GM21447 (cell line): Measurements from ENCODE around the gene SPOCK3.
A peak's percentile ranks its signal among the peaks of the same experiment; 100 is the strongest.
"Not testable (repeated sequence)": the region's sequence is repeated elsewhere in the genome, so short reads cannot be mapped to it uniquely, and the experiment has no call there.

ENCODE experiments used
- ATAC-seq: cut with Tn5 transposase; IDR thresholded peaks from one replicate; pipeline ENCODE4 v1.9.1; 2021; ENCODE audit not compliant: unreplicated experiment

The SPOCK3 gene

DNA sequence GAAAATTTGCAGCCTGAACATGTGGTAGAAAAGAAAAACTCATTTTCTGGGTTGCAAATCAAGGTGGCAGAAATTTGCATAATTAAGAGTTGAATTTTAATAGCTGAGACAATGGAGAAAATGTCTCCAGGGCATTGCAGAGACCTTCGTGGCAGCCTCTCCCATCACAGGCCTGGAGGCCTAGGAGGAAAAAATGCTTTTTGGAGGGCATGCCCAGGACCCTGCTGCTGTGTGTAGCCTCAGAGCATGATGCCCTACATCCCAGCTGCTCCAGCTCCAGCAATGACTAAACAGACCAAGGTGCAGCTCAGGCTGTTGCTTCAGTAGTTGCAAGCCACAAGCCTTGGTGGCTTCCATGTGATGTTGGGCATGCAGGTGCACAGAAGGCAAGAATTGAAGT, 266.1 kb downstream of the SPOCK3 start:
- not testable (repeated sequence) for ATAC-seq

DNA sequence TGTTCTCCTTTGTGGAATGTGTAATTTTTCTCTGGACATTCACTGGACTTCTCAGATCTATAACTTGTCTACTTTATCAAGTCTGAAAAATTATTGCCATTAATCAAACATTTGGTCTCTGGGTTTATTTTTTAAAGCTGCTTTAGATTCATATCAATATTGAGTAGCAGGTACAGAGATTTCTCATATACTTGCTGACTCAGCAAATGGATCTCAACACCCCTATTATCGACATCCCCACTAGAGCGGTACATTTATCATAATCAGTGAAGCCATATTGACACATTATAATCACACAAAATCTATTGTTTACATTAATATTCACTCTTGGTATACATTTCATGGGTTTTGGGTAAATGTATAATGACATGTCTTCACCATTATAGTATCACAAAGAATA, 268.7 kb downstream of the SPOCK3 start:
- no peak for ATAC-seq

DNA sequence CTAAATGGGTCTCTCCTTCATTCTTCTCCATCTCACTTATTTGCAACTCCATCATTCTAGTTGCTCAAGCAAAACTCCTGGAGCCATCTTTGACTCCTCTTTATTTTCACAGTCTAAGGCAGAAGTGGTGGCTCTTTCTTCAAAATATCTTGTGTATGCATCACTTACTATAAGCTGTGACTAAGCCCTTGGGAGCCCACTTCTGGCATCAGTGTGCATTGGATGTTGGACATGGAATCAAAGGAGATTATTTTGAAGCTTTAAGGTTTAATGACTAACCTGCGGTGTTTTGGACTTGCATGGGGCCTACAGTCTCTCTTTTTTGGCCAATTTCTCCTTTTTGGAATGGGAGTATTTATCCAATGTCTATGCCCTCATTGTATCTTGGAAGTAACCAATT, 276.8 kb downstream of the SPOCK3 start:
- no peak for ATAC-seq

DNA sequence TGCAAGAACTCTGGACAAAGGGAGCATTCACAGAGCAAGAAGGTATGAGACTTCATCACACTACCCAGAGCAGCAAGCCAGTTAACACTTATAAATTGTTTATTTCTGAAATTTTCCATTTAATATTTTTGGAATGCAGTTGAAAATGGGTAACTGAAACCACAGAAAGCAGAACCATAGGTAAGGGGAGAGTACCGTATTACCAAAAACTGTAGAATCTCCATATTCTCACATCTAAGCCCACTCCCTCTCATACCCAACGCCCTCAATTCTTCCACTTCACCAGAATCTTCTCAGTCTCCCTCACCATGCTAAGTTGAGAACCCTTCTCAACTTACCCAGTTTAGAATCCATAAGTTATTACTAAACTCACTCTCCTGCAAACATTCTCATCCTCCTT, 277.8 kb downstream of the SPOCK3 start:
- no peak for ATAC-seq

DNA sequence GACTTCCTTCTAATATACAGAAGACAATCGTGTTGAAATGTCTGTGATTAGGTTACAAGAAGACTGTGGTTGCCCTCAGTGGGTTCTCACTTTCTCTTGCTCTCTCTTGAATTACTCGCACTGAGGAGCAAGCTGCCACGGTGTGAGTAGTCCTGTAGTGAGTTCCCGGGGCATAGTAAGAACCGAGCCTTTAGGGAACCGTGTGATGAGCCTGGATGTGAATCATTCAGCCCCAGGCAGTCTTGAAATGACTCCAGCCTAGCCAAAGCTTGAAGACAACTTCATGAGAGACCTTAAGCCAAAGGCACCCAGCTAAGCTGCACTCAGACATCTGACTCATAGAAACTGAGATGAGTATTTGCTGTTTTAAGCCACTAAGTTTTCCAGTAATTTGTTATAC, 292.7 kb downstream of the SPOCK3 start:
- ATAC-seq, result no peak

DNA sequence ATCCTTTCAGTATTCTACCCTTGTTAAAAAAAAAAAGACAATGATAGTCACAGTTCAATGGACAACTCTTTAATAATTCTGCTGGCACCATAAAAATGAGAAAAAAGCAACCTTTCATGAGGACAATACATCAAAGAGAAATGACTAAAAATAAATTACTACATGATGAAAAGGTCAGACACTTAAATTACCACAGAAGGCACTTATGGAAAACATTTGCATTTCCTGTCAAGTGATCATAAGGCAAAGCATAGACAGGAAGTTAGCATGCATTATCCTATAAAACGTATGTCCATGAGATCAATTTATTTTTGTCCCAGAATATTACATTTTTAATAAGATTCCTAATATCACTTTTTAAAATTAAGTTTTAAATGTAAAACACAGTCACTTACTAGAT, 303.8 kb downstream of the SPOCK3 start:
- ATAC-seq, result no peak

DNA sequence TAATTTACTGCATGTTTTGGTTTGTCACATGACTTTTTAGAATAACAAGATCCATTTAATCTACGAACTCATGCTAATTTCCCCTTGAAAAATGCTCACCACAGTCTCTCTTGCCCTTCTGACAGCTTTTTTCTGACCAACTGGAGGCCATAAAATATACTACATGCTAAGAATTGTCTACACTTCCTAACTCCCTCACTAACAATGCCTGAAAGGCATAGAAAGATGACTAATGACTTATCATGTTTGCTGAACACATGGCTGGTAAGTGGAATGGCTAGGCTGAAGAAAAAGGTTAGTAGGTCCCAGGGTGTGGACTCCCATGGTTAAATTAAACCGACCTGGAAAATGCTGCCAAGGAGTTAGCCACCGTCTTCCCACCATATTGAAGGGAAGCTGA, 309.9 kb downstream of the SPOCK3 start:
- no peak for ATAC-seq

DNA sequence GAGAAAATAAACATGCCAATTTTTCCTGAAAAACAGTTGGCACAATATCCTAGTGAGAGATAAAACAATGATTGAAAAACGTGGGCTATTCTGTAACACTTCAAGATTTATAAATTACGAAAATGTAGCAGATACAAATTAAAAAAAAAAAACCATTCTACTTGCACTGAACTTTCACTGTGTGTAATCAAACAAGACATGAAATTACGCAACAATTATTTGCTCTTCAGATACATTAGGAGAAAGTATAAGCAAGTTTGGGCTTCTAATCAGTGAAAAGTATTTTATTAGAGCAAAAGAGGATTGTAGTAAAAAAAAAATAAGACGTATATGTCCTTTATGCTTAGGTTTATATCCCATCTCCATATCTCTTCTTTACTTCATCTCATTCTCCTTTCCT, 320.4 kb downstream of the SPOCK3 start:
- ATAC-seq, result no peak

DNA sequence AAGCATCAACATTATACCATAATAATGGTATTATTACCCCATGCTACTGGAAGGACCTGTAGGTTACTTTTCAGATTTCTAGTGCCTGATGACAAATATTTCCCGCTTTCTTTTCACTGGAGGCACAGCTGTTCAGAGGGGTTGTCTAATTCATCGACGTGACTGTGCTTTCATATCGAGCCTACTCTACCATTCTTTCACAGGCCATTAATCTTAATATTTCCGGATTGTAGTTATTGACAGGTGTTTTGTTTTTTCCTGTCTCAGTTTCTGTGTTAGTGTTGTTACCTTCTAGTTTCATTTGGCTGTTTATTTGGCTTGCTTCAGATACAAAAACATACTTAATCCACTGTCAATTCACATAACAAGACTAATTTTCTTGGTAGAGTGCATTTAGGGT, 330.9 kb downstream of the SPOCK3 start:
- ATAC-seq, result no peak

DNA sequence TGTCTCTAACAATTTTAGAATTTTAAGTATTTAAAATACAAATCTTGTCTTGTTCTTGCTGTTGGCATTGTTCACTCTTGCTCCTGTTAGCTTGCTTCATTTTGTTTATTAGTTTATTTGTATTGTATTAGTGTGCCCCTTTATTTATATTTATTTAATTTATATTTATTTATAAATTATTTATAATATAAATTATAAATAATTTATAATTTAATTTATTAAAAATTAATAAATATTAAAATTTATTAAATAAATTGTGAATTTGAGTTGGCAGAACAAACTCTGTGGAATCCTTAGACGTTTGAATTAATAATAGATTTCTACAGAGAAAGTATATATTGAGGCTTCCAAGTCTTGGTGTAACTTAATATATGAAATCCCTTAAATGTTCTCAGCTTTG, 331.4 kb downstream of the SPOCK3 start:
- no peak for ATAC-seq

DNA sequence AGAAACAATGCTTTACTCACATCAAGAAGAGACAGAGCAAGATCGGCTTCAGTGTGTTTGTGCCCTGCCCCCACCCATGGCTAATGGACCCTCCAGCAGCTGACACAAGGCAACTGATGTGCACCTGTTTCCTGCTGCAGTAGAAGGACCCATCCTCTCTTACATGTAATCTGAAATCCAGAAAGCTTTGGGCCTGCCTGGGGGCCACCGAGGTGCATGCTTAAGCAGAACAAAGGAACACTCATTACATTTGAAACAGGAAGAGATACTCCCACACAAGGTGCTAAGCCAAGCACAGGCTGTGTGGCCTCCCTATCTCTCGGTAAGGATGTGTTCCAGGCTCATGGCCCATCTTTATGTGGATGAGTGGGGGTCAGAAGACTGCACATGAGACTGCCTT, 338.0 kb downstream of the SPOCK3 start:
- ATAC-seq, result no peak

DNA sequence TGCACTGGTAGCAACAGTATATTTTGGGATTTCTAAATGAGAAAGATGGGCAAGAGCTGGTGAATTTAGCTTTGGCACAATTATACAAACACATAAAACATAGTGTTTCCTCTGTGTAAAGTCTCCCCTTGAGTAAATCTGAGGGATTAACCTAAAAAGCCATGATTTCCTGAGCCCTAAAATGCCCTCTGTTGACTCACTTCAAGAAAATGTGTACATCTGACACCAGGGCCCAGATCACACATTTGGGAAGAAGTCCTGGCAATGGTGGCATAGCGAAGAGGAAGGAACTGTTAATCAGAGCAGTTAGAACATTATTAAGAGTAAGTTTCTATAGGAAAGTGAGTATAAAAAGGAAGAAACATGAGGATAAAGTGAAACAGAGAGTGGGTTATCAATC, 338.5 kb downstream of the SPOCK3 start:
- no peak for ATAC-seq

DNA sequence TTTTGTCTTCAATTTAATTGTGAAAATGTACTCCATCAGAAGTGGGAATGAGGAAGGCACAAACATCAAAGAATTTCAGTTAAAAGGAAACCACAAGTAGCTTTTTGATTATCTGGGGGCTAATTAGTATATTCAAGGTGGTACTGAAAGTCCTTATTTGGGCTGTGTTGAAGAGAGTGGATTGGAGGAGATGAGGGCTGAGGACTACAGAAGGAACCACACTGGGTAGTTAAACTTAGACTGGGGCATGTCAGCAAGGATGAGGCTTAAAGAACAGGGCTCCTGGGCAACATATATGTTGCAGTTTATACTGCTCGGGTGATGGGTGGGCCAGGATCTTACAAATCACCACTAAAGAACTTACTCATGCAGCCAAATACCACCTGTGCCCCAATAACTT, 346.8 kb downstream of the SPOCK3 start:
- ATAC-seq, result no peak

DNA sequence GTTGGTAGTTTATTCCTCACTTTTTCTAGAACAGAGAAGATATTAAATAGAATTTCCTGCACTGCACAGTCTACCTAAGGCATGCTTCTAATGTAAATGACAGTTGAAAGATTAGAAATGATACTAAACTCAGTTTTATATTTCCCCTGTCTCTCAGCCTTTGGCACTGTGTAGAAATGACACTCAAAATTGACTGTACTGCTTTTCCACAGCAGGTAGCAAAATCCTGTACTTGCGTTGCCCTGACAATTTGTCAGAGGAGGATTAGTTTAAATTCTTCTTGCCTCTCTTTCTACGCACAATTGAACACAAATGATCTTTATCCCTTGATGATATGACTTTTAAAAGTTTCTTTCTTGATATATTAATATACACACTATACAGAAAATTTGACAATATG, 347.6 kb downstream of the SPOCK3 start:
- no peak for ATAC-seq

DNA sequence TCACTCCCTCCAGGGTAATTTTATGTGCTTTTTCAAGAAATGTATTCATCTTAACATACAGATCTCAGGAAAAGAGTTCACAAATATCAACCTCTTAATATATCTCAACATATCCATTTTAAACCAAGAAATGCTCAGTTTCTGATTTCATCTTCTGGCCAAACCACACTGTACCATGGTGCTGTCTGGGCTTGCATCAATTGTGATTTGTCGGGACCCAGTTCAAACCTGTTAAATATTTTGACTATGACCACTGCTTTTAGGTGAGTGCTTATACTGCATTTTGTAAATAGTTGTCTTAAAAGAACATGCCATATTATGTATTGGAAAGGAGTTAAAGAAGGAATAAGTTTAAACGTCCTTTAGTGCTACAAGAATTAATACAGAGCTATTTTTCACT, 352.1 kb downstream of the SPOCK3 start:
- no peak for ATAC-seq

DNA sequence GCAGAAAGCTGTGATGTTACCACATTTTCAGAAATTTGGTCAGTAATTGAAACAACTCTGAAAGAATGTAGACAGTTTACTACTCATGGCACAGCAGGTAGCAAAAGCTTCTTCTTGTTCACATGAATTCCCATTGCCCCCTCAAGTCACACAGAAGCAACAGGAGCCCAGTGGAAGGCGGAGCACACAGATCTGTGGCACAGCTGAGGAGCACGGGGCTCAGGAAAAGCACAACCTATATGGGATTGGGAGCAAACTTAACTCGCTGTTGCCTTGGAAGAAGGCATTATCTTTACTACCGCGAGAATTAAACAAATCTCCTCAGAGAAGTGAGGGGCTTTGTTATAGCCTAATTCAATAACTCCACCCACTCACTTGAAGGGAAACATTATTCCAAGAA, 358.5 kb downstream of the SPOCK3 start:
- no peak for ATAC-seq

DNA sequence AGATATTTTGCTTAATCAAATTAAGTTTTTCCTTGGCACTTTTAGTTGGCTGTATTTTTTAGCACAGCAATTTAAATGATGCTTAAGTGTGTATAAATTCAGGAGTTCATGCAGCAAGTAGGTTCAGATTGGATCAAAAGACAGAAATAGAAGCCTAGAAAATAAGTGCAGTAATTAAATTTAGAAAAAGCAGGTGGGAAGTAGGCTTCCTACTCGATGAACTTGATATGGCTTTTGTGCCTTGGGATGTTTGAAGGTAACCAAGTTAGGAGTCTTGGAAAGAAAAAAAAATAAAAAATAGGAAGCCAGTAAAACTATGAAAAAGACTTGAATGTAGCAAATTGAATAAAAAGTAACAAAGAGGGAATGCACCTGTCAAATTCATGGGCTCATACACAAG, 372.3 kb downstream of the SPOCK3 start:
- ATAC-seq, result no peak

DNA sequence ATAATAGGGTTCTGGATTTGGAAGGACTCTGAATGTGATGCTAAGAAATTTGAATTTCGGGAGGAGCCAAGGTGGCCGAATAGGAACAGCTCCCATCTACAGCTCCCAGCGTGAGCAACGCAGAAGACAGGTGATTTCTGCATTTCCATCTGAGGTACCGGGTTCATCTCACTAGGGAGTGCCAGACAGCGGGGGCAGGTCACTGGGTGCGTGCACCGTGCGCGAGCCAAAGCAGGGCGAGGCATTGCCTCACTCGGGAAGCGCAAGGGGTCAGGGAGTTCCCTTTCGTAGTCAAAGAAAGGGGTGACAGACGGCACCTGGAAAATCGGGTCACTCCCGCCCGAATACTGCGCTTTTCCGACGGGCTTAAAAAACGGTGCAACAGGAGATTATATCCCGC, 383.9 kb downstream of the SPOCK3 start:
- ATAC-seq, result not testable (repeated sequence)

DNA sequence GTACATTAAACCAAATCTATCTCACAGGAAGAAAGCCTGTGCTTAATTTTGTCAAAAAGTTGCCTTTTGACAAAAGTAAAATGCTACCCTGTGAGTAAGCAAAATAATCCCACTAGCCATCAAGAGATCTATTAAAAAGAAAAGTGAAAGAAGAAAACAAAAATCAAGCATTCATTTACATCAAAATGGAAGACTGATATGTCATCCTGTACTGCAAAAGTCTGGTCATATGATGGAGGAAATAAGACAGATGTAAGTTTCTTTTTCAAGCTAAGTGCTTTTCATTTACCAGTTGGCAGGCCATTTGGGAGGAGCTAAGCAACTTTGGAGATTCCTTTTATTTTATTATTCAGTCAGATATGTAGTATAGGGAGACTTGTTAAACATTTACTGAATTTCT, 387.4 kb downstream of the SPOCK3 start:
- ATAC-seq, result no peak

DNA sequence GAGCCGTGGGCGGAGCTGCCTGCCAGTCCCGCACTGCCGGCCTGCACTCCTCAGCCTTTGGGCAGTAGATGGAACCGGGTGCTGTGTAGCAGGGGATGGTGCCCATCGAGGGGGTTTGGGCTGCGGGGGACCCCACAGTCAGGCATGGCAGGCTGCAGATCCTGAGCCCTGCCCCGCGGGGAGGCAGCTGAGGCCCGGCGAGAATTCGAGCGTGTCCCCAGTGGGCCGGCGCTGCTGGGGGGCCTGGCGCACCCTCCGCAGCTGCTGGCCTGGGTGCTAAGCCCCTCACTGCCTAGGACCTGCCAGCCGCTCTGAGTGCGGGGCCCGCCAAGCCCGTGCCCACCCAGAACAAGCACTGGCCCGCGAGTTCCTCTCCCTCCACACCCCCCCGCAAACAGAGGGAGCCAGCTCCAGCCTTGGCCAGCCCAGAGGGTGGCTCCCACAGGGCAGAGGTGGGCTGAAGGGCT, 391.5 kb downstream of the SPOCK3 start:
- no peak for ATAC-seq

DNA sequence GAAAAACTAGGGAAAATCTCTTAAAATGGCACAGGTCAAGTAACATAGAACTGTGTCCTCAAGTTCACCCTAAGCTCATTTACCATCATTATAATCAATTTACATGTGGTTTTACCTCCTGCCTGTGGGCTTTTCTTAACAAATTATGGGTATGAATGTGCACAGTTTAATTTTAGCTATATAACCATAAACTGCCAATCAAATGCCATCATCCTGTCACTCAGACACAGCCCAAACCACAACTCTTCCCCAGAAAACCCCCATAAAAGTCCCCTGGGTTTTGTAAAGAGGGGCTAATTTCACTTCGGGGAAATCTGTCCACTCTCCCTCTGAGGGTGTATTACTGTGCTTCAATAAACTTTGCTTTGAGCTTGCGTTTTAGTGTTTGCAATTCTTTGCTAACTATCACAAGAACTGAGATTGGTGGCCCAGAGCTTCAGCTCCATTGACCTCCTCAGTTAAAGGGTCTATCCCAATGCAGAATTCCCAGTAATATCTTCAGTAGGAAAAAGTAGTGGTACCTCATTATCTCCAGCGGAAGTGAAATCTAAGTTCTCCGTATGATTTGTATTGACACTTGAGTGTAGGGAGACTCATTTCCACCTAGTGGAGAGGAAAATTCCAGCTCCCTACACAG, 394.6 kb downstream of the SPOCK3 start:
- peak; percentile 64 for ATAC-seq

DNA sequence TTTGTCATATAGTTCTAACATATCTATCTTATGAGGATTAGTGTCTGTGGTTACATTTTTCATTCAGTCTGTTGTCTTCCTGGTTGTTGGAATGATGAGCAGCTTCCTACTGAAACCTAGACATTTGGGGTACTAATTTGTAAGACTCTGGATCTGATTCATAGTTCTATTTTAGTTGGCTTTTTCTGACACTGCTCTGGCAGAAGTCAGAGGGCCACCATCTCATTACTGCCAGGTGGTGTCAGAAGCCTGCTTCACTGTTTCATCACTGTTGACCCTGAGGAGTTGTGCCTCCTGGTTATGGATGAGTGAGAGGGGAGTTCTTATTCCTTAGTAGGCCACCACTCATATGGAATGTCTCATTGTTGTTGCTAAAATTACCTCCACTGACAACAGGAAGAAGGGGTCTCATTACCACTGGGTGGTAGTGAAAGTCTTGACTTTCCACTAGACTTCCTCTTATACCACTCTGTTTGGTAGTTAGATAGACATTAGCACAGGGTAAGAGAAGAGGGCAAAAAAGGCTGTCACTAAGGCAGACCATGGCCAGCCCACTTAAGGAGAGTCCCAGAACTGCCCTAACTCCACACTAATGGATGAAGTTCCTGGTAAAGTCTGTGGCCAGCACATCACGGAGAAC, 395.2 kb downstream of the SPOCK3 start:
- peak; percentile 55 for ATAC-seq

DNA sequence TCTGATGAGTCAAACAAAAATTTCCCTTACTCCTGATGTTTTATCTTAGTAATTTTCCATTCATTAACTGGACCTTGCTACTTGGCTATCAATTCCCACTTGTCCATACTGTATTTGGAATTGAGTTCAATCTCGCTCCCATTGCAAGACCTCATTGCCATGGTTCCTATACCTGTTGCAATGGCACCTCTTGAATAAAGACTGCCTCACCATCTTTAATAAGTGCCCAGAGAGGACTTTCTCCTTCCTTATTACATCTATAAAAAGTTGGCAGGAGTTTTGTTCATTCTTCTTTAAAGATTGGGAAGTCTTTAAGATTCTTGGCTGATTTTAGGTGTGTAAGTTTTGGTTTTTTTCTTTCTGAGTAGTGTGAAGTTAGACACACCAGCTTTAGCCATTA, 397.4 kb downstream of the SPOCK3 start:
- ATAC-seq, result no peak
